GM23338 (cell line): Measurements from ENCODE around the gene CFAP77. TPM values are rescaled to one million over a fixed set of nuclear protein-coding genes. Genes with fewer than 3 reads are reported as not detected.

Experiments
- ATAC-seq: fragments of 200-7000 bp; cut with Tn5 transposase; 3 replicates; pipeline ENCODE4 v1.9.1; 2020
- DNase-seq: peaks from one replicate; pipeline ENCODE4 v3.0.0-alpha.2; 2015; ENCODE audit warnings: low spot score
- H2AFZ ChIP-seq: fragments of 200-600 bp; sonication (generic); 2 replicates; pipeline ENCODE4 v1.8.0; 2016; ENCODE audit warnings: antibody characterized with exemption, mild to moderate bottlenecking, moderate library complexity
- H3F3A ChIP-seq: fragments of 200-600 bp; sonication (generic); replicated peaks from 2 replicates; pipeline ENCODE4 v1.8.0; 2017; ENCODE audit warnings: antibody characterized with exemption, mixed run types, low read depth
- H3K27ac ChIP-seq: fragments of 200-600 bp; sonication (generic); 2 replicates; pipeline ENCODE4 v1.6.1; 2016; ENCODE audit warnings: low read depth
- H3K27me3 ChIP-seq: fragments of 200-600 bp; sonication (generic); 2 replicates; pipeline ENCODE4 v1.8.0; 2016; ENCODE audit warnings: mild to moderate bottlenecking, mixed run types, moderate library complexity; ENCODE audit not compliant: insufficient read depth
- H3K36me3 ChIP-seq: fragments of 200-600 bp; sonication (generic); 2 replicates; pipeline ENCODE4 v1.8.0; 2016; ENCODE audit warnings: mild to moderate bottlenecking; ENCODE audit not compliant: insufficient read depth
- H3K4me1 ChIP-seq: fragments of 200-600 bp; sonication (generic); 2 replicates; pipeline ENCODE4 v1.8.0; 2016; ENCODE audit warnings: mild to moderate bottlenecking, moderate library complexity; ENCODE audit not compliant: insufficient read depth
- H3K4me2 ChIP-seq: fragments of 200-600 bp; sonication (generic); 2 replicates; pipeline ENCODE4 v1.7.1; 2017; ENCODE audit warnings: mixed run types
- H3K4me3 ChIP-seq: fragments of 200-600 bp; sonication (generic); 2 replicates; pipeline ENCODE4 v1.6.1; 2016; ENCODE audit warnings: mixed run types
- H3K79me2 ChIP-seq: fragments of 200-600 bp; sonication (generic); replicated peaks from 2 replicates; pipeline ENCODE4 v1.8.0; 2017; ENCODE audit warnings: mild to moderate bottlenecking; ENCODE audit not compliant: insufficient read depth
- H3K9me2 ChIP-seq: fragments of 200-600 bp; sonication (generic); 2 replicates; pipeline ENCODE4 v1.8.0; 2017; ENCODE audit not compliant: insufficient read depth
- H4K20me1 ChIP-seq: fragments of 200-600 bp; sonication (generic); replicated peaks from 2 replicates; pipeline ENCODE4 v1.8.0; 2017; ENCODE audit warnings: mild to moderate bottlenecking; ENCODE audit not compliant: insufficient read depth
- H3K27ac Mint-ChIP-seq: 2 replicates; pipeline ENCODE4 v1.8.0; 2020; ENCODE audit warnings: inconsistent platforms, mild to moderate bottlenecking, moderate library complexity, mixed read lengths
- H3K27me3 Mint-ChIP-seq: 3 replicates; pipeline ENCODE4 v1.8.0; 2022; ENCODE audit warnings: low read depth, mild to moderate bottlenecking, moderate library complexity, mixed read lengths, inconsistent platforms; ENCODE audit not compliant: insufficient read depth, poor library complexity
- H3K36me3 Mint-ChIP-seq: 3 replicates; pipeline ENCODE4 v1.8.0; 2021; ENCODE audit warnings: low read depth, mild to moderate bottlenecking, inconsistent platforms, moderate library complexity, mixed read lengths
- H3K4me1 Mint-ChIP-seq: 3 replicates; pipeline ENCODE4 v1.8.0; 2020; ENCODE audit warnings: mild to moderate bottlenecking, inconsistent platforms, mixed read lengths
- H3K4me3 Mint-ChIP-seq: 3 replicates; pipeline ENCODE4 v1.8.0; 2021; ENCODE audit warnings: moderate library complexity, mild to moderate bottlenecking, inconsistent platforms, mixed read lengths
- H3K9me3 Mint-ChIP-seq: 3 replicates; pipeline ENCODE4 v1.8.0; 2020; ENCODE audit warnings: moderate library complexity, mild to moderate bottlenecking, inconsistent platforms, mixed read lengths
- CREB1 ChIP-seq: fragments of 250-450 bp; sonication (Bioruptor Pico); IDR thresholded peaks from 2 replicates; pipeline ENCODE4 v1.5.0; 2020; ENCODE audit warnings: low read depth, mild to moderate bottlenecking, moderate library complexity
- CTCF ChIP-seq, 2 experiments: fragments of 200-600 bp in 1 of 2; sonication (generic) in 1 of 2; conservative IDR thresholded peaks; 2 replicates each; pipeline versions ENCODE4 v1.5.1 to v1.6.1; 2016 to 2017; ENCODE audit warnings: antibody characterized with exemption in 2 of 2, low read depth in 2 of 2, mild to moderate bottlenecking in 2 of 2, moderate library complexity in 1 of 2
- ETS1 ChIP-seq: IDR thresholded peaks from 2 replicates; pipeline ENCODE4 v1.6.1; 2016; ENCODE audit warnings: antibody characterized with exemption
- EZH2 ChIP-seq: fragments of 200-600 bp; sonication (generic); IDR thresholded peaks from one replicate; pipeline ENCODE4 v1.8.0; 2017; ENCODE audit warnings: antibody characterized with exemption, mild to moderate bottlenecking, low read depth; ENCODE audit not compliant: unreplicated experiment
- EZH2phosphoT487 ChIP-seq: fragments of 200-600 bp; sonication (generic); IDR thresholded peaks from one replicate; pipeline ENCODE4 v1.8.1; 2018; ENCODE audit warnings: antibody characterized with exemption; ENCODE audit not compliant: unreplicated experiment
- NANOG ChIP-seq: IDR thresholded peaks from 2 replicates; pipeline ENCODE4 v1.6.1; 2016; ENCODE audit warnings: antibody characterized with exemption, borderline replicate concordance
- POLR2AphosphoS5 ChIP-seq: IDR thresholded peaks from 2 replicates; pipeline ENCODE4 v1.6.1; 2016; ENCODE audit warnings: antibody characterized with exemption, low read depth
- STAT1 ChIP-seq: IDR thresholded peaks from one replicate; pipeline ENCODE4 v1.6.1; 2016; ENCODE audit warnings: antibody characterized with exemption; ENCODE audit not compliant: unreplicated experiment
- ZNF462 ChIP-seq: fragments of 250-450 bp; sonication (Bioruptor Pico); IDR thresholded peaks from 2 replicates; pipeline ENCODE4 v1.5.0; 2020; ENCODE audit warnings: mild to moderate bottlenecking, moderate library complexity
- polyA plus RNA-seq: library from polyadenylated mRNA; unstranded; fragments of >200 nt; fragmentation: Nextera tagmentation; extraction: Ambion mirVana; gene quantifications from 2 replicates; pipeline ENCODE4 v1.2.1, GENCODE V29; 2016
- total RNA-seq: library from RNA; depleted of rRNA; stranded (reverse); fragments of >200 nt; shearing (Covaris generic); gene quantifications from 2 replicates; pipeline ENCODE4 v1.2.3, GENCODE V29; 2014

Gene CFAP77
- total and polyA plus RNA-seq, 2 experiments from 2014 or later = 0.97 to 1.3 TPM

- H3K27ac ChIP-seq = no peak overlapping the region
- no peaks in the 10 kb centered on the region for H3K36me3 ChIP-seq
- no peaks in the 10 kb centered on the region for H3K27me3 ChIP-seq
- Mint-ChIP-seq H3K27ac (no peak overlapping the region), H3K36me3 (no peaks in the 10 kb centered on the region), H3K4me1 (peaks cover 31% of the 10 kb centered on the region), H3K9me3 (no peaks in the 10 kb centered on the region), H3K27me3 (peaks cover 4% of the 10 kb centered on the region), H3K4me3 (no peak overlapping the region)
- TF ChIP-seq NANOG (no peak), CTCF (conservative IDR thresholded peaks at IDR 0.05; ENCODE audit: low read depth in 2 of 2) (0 out of 4 replicates have a peak, but pooled peaks of 1 of the 2 experiments have one; percentile 15)
- H4K20me1 ChIP-seq = no peaks in the 10 kb centered on the region; the same call in 1 of the 2 replicates
- H3K79me2 ChIP-seq = no peaks in the 10 kb centered on the region
- H2AFZ ChIP-seq = no peak overlapping the region
- H3K4me1 ChIP-seq = peaks cover 15% of the 10 kb centered on the region
- no peaks in the 10 kb centered on the region for H3F3A ChIP-seq
- no peaks in the 10 kb centered on the region for H3K9me2 ChIP-seq
- ATAC-seq (no peak), DNase-seq (no peak)
- H3K4me2 ChIP-seq = no peak overlapping the region
- no peak overlapping the region for H3K4me3 ChIP-seq
Measured at GRCh38 chr9:132502480-132502879, 92.5 kb downstream of the CFAP77 start.

- Mint-ChIP-seq H3K27ac (no peak overlapping the region), H3K9me3 (no peaks in the 10 kb centered on the region), H3K4me1 (peaks cover 35% of the 10 kb centered on the region), H3K36me3 (no peaks in the 10 kb centered on the region), H3K27me3 (peaks cover 4% of the 10 kb centered on the region), H3K4me3 (no peak overlapping the region)
- Histone ChIP-seq H3F3A (no peaks in the 10 kb centered on the region), H3K9me2 (no peaks in the 10 kb centered on the region), H3K27me3 (no peaks in the 10 kb centered on the region), H3K4me3 (no peak overlapping the region), H3K4me1 (peaks cover 15% of the 10 kb centered on the region), H2AFZ (no peak overlapping the region), H3K79me2 (no peaks in the 10 kb centered on the region), H3K4me2 (no peak overlapping the region), H4K20me1 (no peaks in the 10 kb centered on the region; the same call in 1 of the 2 replicates), H3K27ac (no peak overlapping the region), H3K36me3 (no peaks in the 10 kb centered on the region)
- DNase-seq (no peak), ATAC-seq (no peak)
- TF ChIP-seq ETS1 = no peak
- TF ChIP-seq CREB1 = no peak
- TF ChIP-seq STAT1 = no peak
- TF ChIP-seq EZH2phosphoT487 = no peak
- TF ChIP-seq POLR2AphosphoS5 = no peak
- no peak for TF ChIP-seq EZH2
- TF ChIP-seq ZNF462 (CRISPR knock-in tag) = no peak
- no peak for TF ChIP-seq CTCF (conservative IDR thresholded peaks at IDR 0.05; ENCODE audit: low read depth in 2 of 2)
Measured at GRCh38 chr9:132503116-132503515, 93.1 kb downstream of the CFAP77 start.
